Ovary (tissue), 3 donors: ENCODE data around the gene GRIA4.

ENCODE experiments used
- CTCF ChIP-seq, 3 donors: fragments of 450-650 bp in 2 of 3; fragments of 200-600 bp in 1 of 3; IDR thresholded peaks; one replicate each; pipeline versions ENCODE4 v1.5.1 to v1.8.0; 2016 to 2022; ENCODE audit warnings: antibody characterized with exemption in 3 of 3, mild to moderate bottlenecking in 1 of 3
- POLR2A ChIP-seq: fragments of 450-650 bp; IDR thresholded peaks from one replicate; pipeline ENCODE4 v1.6.1; 2017; ENCODE audit warnings: antibody characterized with exemption, mild to moderate bottlenecking, moderate library complexity
- donor health status: DM: no; HTN: no; CAD: no.

- TF ChIP-seq CTCF (IDR thresholded peaks at IDR 0.05): no peak
- no peak for TF ChIP-seq POLR2A
Observed at GRCh38 chr11:105573091-105573490, 36.8 kb upstream of the GRIA4 start.
